Adrenal gland (tissue), 12 donors: ENCODE data around the gene ACSM5. TPM values are rescaled to one million over a fixed set of nuclear protein-coding genes. Genes with fewer than 3 reads are reported as not detected.

Experiments
- DNase-seq, 7 donors: peaks; one replicate each; pipeline ENCODE4 v3.0.0-alpha.2; 2019 to 2020
- H3K27ac ChIP-seq, 5 donors: fragments of 200-600 bp; sonication (generic) in 4 of 5; 1 replicate in 3 of 5; 2 replicates in 2 of 5; pipeline versions ENCODE4 v1.5.1 to v1.8.0; 2016 to 2020; ENCODE audit warnings: mild to moderate bottlenecking in 1 of 5
- H3K27me3 ChIP-seq: fragments of 200-600 bp; 2 replicates; pipeline ENCODE4 v1.8.0; 2021
- H3K36me3 ChIP-seq, 2 donors: fragments of 200-600 bp; replicated peaks in 1 of 2; 1 replicate in 1 of 2; 2 replicates in 1 of 2; pipeline versions ENCODE4 v1.5.1 to v1.8.0; 2018 to 2022
- H3K4me1 ChIP-seq, 2 donors: fragments of 200-600 bp; replicated peaks in 1 of 2; 1 replicate in 1 of 2; 2 replicates in 1 of 2; pipeline versions ENCODE4 v1.5.1 to v1.8.0; 2018 to 2021
- H3K4me3 ChIP-seq, 4 donors: fragments of 200-600 bp; sonication (generic) in 3 of 4; one replicate each; pipeline ENCODE4 v1.5.1; 2016 to 2018
- H3K9me3 ChIP-seq, 3 donors: fragments of 200-600 bp; sonication (generic) in 1 of 3; replicated peaks in 1 of 3; 1 replicate in 2 of 3; 2 replicates in 1 of 3; pipeline versions ENCODE4 v1.5.1 to v1.8.0; 2016 to 2021
- CTCF ChIP-seq, 6 experiments: fragments of 450-650 bp in 4 of 6; fragments of 200-600 bp in 2 of 6; sonication (generic) in 1 of 6; IDR thresholded peaks; 1 replicate in 5 of 6; 2 replicates in 1 of 6; pipeline versions ENCODE4 v1.5.1 to v1.8.0; 2016 to 2021; ENCODE audit warnings: antibody characterized with exemption in 6 of 6, mild to moderate bottlenecking in 2 of 6, moderate library complexity in 1 of 6
- POLR2A ChIP-seq, 2 donors: fragments of 450-650 bp; IDR thresholded peaks; one replicate each; pipeline ENCODE4 v1.6.1; 2017; ENCODE audit warnings: antibody characterized with exemption in 2 of 2, mild to moderate bottlenecking in 2 of 2, moderate library complexity in 1 of 2
- WGBS, 4 donors: extraction: QIAGEN DNeasy Blood & Tissue Kit in 2 of 4; methylation state at CpG; one replicate each; pipeline versions ENCODE4 v1.1.5 to v1.1.7; 2013 to 2017; 5-methylcytosine and 5-hydroxymethylcytosine counted together
- intact Hi-C, 2 donors: fragments of 100-400 bp; cut with DNase I; formaldehyde crosslinking; loops; one replicate each; pipeline versions ENCODE4 v1.14.1 to v1.15.0; 2022 to 2023
- polyA plus RNA-seq, 3 donors: library from polyadenylated mRNA; stranded (reverse); fragments of 200-250 nt in 2 of 3; fragments of 350-450 nt in 1 of 3; fragmentation: Illumina TruSeq in 1 of 3; extraction: RNeasy Lipid Tissue Mini Kit (QIAGEN cat#74804) in 1 of 3; gene quantifications; one replicate each; pipeline ENCODE4 v1.2.3, GENCODE V29; 2013 to 2014
- total RNA-seq, 9 donors: library from RNA; depleted of rRNA in 4 of 9; stranded (reverse); fragments of >200 nt in 4 of 9; fragments of 120-200 nt in 1 of 9; fragmentation: NEBNext Ultra II Directional in 1 of 9; extraction: Animal tissue kit (Norgen Biotek cat#: 25700) in 1 of 9; gene quantifications; one replicate each; pipeline versions ENCODE4 v1.1.0 to v1.2.4, GENCODE V29; 2013 to 2023
- donor health status: healthy with polysubstance abuse.
- donor health status: Bipolar disorder and iron deficiency.
- donor health status: DM: yes; HTN: yes; CAD: no.
- donor health status: DM: no; HTN: no; CAD: no.
- donor health status: DM: no; HTN: no; CAD: no.
- donor health status: DM: yes; HTN: yes; CAD: no.

Gene ACSM5
- total and polyA plus RNA-seq, 12 donors: 0.06 to 15.8 (median 6.3) TPM

- H3K9me3 ChIP-seq: no peaks in the 10 kb centered on the region
- H3K27me3 ChIP-seq: no peaks in the 10 kb centered on the region
- no peaks in the 10 kb centered on the region for H3K36me3 ChIP-seq
- no peak overlapping the region for H3K4me3 ChIP-seq
- intact Hi-C loops: no loop called here
- 71 to 90% (median 89%) methylated on average over 2 of the region's 2 CpGs for WGBS, 4 donors
- no peaks in the 10 kb centered on the region for H3K4me1 ChIP-seq
- DNase-seq: no peak
- no peak for TF ChIP-seq CTCF (IDR thresholded peaks at IDR 0.05)
- TF ChIP-seq POLR2A (IDR thresholded peaks at IDR 0.05): no peak
- H3K27ac ChIP-seq: no peak overlapping the region
Measured at GRCh38 chr16:20395946-20396345, 13.4 kb upstream of the ACSM5 start.

- Histone ChIP-seq H3K36me3 (no peaks in the 10 kb centered on the region), H3K9me3 (no peaks in the 10 kb centered on the region), H3K27ac (no peak overlapping the region), H3K4me1 (no peaks in the 10 kb centered on the region), H3K4me3 (no peak overlapping the region), H3K27me3 (no peaks in the 10 kb centered on the region)
- TF ChIP-seq CTCF (IDR thresholded peaks at IDR 0.05) (no peak), POLR2A (IDR thresholded peaks at IDR 0.05) (no peak)
- no peak for DNase-seq
- WGBS, 4 donors: 93 to 97% (median 95%) methylated on average over 7 of the region's 7 CpGs
- intact Hi-C loops: no loop called here
Measured at GRCh38 chr16:20396846-20397467, 12.4 kb upstream of the ACSM5 start.

GRCh38 chr16:20397468-20398074 lies 11.8 kb upstream of the ACSM5 start:
- H3K4me1 ChIP-seq: no peaks in the 10 kb centered on the region
- intact Hi-C loops: no loop called here
- WGBS, 4 donors: 77 to 86% (median 82%) methylated on average over 7 of the region's 7 CpGs
- H3K9me3 ChIP-seq: no peaks in the 10 kb centered on the region
- H3K36me3 ChIP-seq: no peaks in the 10 kb centered on the region
- H3K4me3 ChIP-seq: no peak overlapping the region
- DNase-seq: no peak
- H3K27me3 ChIP-seq: no peaks in the 10 kb centered on the region
- TF ChIP-seq POLR2A (IDR thresholded peaks at IDR 0.05) (no peak), CTCF (IDR thresholded peaks at IDR 0.05) (no peak)
- no peak overlapping the region for H3K27ac ChIP-seq

- WGBS, 4 donors: 80 to 87% (median 81%) methylated on average over 3 of the region's 3 CpGs
- no peaks in the 10 kb centered on the region for H3K9me3 ChIP-seq
- H3K4me1 ChIP-seq: no peaks in the 10 kb centered on the region
- intact Hi-C loops: no loop called here
- no peak overlapping the region for H3K4me3 ChIP-seq
- H3K27me3 ChIP-seq: no peaks in the 10 kb centered on the region
- no peaks in the 10 kb centered on the region for H3K36me3 ChIP-seq
- TF ChIP-seq POLR2A (IDR thresholded peaks at IDR 0.05): no peak
- no peak for TF ChIP-seq CTCF (IDR thresholded peaks at IDR 0.05)
- no peak for DNase-seq
- H3K27ac ChIP-seq: no peak overlapping the region
Measured at GRCh38 chr16:20398603-20399002, 10.7 kb upstream of the ACSM5 start.
